ENCODE measurements around the gene PLXNA3. TPM values are rescaled to one million over a fixed set of nuclear protein-coding genes. Genes with fewer than 3 reads are reported as not detected.
A peak's percentile ranks its signal among the peaks of the same experiment; 100 is the strongest.

Gene PLXNA3
- total and polyA plus RNA-seq, 2 donors (not counting 1 experiment from before 2014, with no cell fraction given), result 17.8 to 18.4 TPM

GRCh38 chrX:154516656-154517100 is 58.6 kb downstream of the PLXNA3 start:
- Histone ChIP-seq H3K9me3 (ENCODE audit: control insufficient read depth, insufficient read depth, low read depth, low read length) (no peaks in the 10 kb centered on the region), H3K4me3 (replicated peaks in 1 of 4; ENCODE audit: control extremely low read depth in 1 of 4, insufficient read depth in 1 of 4, low read depth in 3 of 4, low read length in 4 of 4) (peak overlapping the region in 2 of 4 experiments; percentile 51 to 52), H3K36me3 (ENCODE audit: control insufficient read depth, insufficient read depth, low read length) (no peaks in the 10 kb centered on the region), H3K27ac (ENCODE audit: insufficient read depth, low read length) (peak overlapping the region; percentile 69), H2AFZ (ENCODE audit: low read length) (no peak overlapping the region), H3K4me1 (ENCODE audit: control insufficient read depth, extremely low read depth, insufficient read depth, low read length) (peaks cover 10% of the 10 kb centered on the region), H4K20me1 (ENCODE audit: control insufficient read depth, extremely low read depth, insufficient read depth, low read length) (no peaks in the 10 kb centered on the region), H3K9ac (ENCODE audit: insufficient read depth, low read length) (peak overlapping the region; percentile 48), H3K79me2 (ENCODE audit: control insufficient read depth, insufficient read depth, low read length) (peaks cover 4% of the 10 kb centered on the region), H3K27me3 (ENCODE audit: control insufficient read depth, insufficient read depth, low read length) (no peaks in the 10 kb centered on the region), H3K4me2 (ENCODE audit: extremely low read depth, insufficient read depth, low read length) (peak overlapping the region; percentile 72)
- peak; percentile 50 to 85 for DNase-seq (ENCODE audit: low read depth in 2 of 2)
- TF ChIP-seq CTCF (conservative IDR thresholded peaks at IDR 0.05 in 1 of 2, IDR thresholded peaks at IDR 0.05 in 1 of 2; ENCODE audit: low read depth in 1 of 2, low read length in 2 of 2) (no peak), EZH2 (IDR thresholded peaks at IDR 0.05; ENCODE audit: low read length, missing control alignments) (no peak)

- Histone ChIP-seq H3K4me1 (ENCODE audit: control insufficient read depth, extremely low read depth, insufficient read depth, low read length) (peaks cover 10% of the 10 kb centered on the region), H3K9me3 (ENCODE audit: control insufficient read depth, insufficient read depth, low read depth, low read length) (no peaks in the 10 kb centered on the region), H4K20me1 (ENCODE audit: control insufficient read depth, extremely low read depth, insufficient read depth, low read length) (no peaks in the 10 kb centered on the region), H3K4me2 (ENCODE audit: extremely low read depth, insufficient read depth, low read length) (peak overlapping the region; percentile 72), H2AFZ (ENCODE audit: low read length) (no peak overlapping the region), H3K4me3 (replicated peaks in 1 of 4; ENCODE audit: control extremely low read depth in 1 of 4, insufficient read depth in 1 of 4, low read depth in 3 of 4, low read length in 4 of 4) (peak overlapping the region in 2 of 4 experiments; percentile 51 to 52), H3K36me3 (ENCODE audit: control insufficient read depth, insufficient read depth, low read length) (no peaks in the 10 kb centered on the region), H3K27me3 (ENCODE audit: control insufficient read depth, insufficient read depth, low read length) (no peaks in the 10 kb centered on the region), H3K79me2 (ENCODE audit: control insufficient read depth, insufficient read depth, low read length) (peaks cover 4% of the 10 kb centered on the region), H3K9ac (ENCODE audit: insufficient read depth, low read length) (peak overlapping the region; percentile 48), H3K27ac (ENCODE audit: insufficient read depth, low read length) (peak overlapping the region; percentile 69)
- peak in 1 of 2 donors; percentile 63 for DNase-seq (ENCODE audit: low read depth in 2 of 2)
- no peak for TF ChIP-seq CTCF (conservative IDR thresholded peaks at IDR 0.05 in 1 of 2, IDR thresholded peaks at IDR 0.05 in 1 of 2; ENCODE audit: low read depth in 1 of 2, low read length in 2 of 2)
- no peak for TF ChIP-seq EZH2 (IDR thresholded peaks at IDR 0.05; ENCODE audit: low read length, missing control alignments)
Observed at GRCh38 chrX:154517101-154517781, 59.2 kb downstream of the PLXNA3 start.

- Histone ChIP-seq H3K36me3 (ENCODE audit: control insufficient read depth, insufficient read depth, low read length) (no peaks in the 10 kb centered on the region), H3K27ac (ENCODE audit: insufficient read depth, low read length) (no peak overlapping the region), H2AFZ (ENCODE audit: low read length) (no peak overlapping the region), H3K27me3 (ENCODE audit: control insufficient read depth, insufficient read depth, low read length) (no peaks in the 10 kb centered on the region), H4K20me1 (ENCODE audit: control insufficient read depth, extremely low read depth, insufficient read depth, low read length) (no peaks in the 10 kb centered on the region), H3K4me3 (replicated peaks in 1 of 4; ENCODE audit: control extremely low read depth in 1 of 4, insufficient read depth in 1 of 4, low read depth in 3 of 4, low read length in 4 of 4) (no peak overlapping the region), H3K79me2 (ENCODE audit: control insufficient read depth, insufficient read depth, low read length) (peaks cover 4% of the 10 kb centered on the region), H3K9ac (ENCODE audit: insufficient read depth, low read length) (no peak overlapping the region), H3K4me1 (ENCODE audit: control insufficient read depth, extremely low read depth, insufficient read depth, low read length) (peaks cover 10% of the 10 kb centered on the region), H3K9me3 (ENCODE audit: control insufficient read depth, insufficient read depth, low read depth, low read length) (no peaks in the 10 kb centered on the region), H3K4me2 (ENCODE audit: extremely low read depth, insufficient read depth, low read length) (no peak overlapping the region)
- no peak for TF ChIP-seq EZH2 (IDR thresholded peaks at IDR 0.05; ENCODE audit: low read length, missing control alignments)
- no peak for TF ChIP-seq CTCF (conservative IDR thresholded peaks at IDR 0.05 in 1 of 2, IDR thresholded peaks at IDR 0.05 in 1 of 2; ENCODE audit: low read depth in 1 of 2, low read length in 2 of 2)
- no peak for DNase-seq (ENCODE audit: low read depth in 2 of 2)
Observed at GRCh38 chrX:154519389-154519788, 61.3 kb downstream of the PLXNA3 start.
